Fibroblast of pulmonary artery (primary cell): ENCODE results near the gene ANO2.

Experiments
- DNase-seq: peaks from one replicate; pipeline ENCODE4 v3.0.0-alpha.2; 2010; ENCODE audit warnings: low read depth
- H3K4me3 ChIP-seq: replicated peaks from 2 replicates; pipeline ENCODE4 v1.5.1; 2011; ENCODE audit warnings: low read depth, mild to moderate bottlenecking, control low read depth, low read length, moderate library complexity
- TF ChIP-seq, protein P1 (sequence below): IDR thresholded peaks from 2 replicates; pipeline ENCODE4 v1.5.1; 2011; ENCODE audit warnings: mild to moderate bottlenecking, control low read depth, low read length, inconsistent platforms; ENCODE audit errors: missing control alignments

ANO2 gene

DNA sequence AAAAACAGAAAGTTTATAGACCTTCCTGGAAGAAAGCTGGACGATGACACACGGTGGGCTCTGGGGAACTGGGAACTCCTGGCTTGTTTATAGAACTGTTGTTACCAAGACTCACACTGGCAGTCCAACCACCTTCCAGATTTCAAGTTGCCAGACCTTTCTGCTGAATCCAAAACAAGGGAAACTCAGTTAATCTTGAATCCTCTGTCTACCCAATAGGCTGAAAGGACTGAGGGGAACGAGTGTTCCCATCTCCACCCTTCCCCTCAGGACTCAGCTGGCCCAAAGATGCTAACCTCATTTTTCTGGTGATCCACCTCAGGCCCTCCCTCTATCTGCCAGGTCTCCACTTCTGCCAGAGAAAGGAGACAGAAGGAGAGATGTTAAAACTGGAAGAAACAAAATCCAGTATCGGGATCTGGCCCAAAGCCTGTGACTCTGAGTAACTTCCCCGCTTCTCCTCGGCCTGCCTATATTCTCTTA is 231.4 kb downstream of the ANO2 start:
- no peak for DNase-seq
- TF ChIP-seq, protein P1, sequence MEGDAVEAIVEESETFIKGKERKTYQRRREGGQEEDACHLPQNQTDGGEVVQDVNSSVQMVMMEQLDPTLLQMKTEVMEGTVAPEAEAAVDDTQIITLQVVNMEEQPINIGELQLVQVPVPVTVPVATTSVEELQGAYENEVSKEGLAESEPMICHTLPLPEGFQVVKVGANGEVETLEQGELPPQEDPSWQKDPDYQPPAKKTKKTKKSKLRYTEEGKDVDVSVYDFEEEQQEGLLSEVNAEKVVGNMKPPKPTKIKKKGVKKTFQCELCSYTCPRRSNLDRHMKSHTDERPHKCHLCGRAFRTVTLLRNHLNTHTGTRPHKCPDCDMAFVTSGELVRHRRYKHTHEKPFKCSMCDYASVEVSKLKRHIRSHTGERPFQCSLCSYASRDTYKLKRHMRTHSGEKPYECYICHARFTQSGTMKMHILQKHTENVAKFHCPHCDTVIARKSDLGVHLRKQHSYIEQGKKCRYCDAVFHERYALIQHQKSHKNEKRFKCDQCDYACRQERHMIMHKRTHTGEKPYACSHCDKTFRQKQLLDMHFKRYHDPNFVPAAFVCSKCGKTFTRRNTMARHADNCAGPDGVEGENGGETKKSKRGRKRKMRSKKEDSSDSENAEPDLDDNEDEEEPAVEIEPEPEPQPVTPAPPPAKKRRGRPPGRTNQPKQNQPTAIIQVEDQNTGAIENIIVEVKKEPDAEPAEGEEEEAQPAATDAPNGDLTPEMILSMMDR: no peak
- no peak overlapping the region for H3K4me3 ChIP-seq

DNA sequence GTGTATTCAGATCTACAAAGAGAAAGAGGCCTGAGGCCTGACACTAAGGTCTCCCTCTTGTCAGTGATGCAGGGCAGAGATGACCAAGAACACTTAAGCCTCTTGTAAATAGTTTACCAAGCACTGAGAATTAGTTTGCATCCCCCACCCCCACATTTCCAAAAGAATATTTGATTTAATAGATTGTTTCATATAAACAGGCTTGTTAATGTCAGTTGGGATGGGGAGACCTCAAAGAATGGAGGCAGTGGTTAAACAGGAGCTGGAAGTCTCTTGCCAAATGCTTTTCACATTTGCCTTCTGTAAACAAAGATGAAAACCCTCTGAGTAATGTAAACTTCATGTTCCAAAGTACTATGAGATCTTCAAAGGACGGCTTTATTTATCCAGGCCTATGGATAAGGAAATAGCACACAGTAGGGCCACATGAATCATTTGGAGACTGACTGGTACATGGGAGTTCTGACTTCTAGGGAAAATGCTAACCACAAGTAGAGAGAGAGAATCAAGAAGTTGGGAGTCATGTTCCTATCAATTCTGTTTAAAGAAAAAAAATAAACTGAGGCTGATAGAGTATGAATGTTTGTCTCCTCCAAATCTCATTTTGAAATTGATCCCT is 234.7 kb downstream of the ANO2 start:
- DNase-seq: no peak
- TF ChIP-seq, protein P1: no peak
- no peak overlapping the region for H3K4me3 ChIP-seq

DNA sequence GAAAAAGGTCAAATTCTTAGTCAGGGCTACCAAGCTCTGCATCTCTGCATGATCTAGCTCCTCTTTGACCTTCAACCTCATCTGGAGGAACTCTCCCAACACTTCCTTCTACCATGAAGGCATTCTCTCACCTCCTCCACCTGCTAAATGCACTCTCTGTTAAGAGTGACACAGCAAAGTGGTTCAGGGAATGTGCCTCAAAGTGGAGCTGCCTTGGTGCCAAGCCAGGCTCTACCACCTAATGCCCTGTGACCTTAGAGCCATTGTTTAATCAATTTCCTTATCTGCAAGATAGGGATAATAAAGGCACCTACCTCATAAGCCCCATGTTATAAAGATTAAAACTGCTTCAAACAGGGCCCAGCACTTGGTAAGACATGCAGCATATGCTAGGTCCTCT is 236.7 kb downstream of the ANO2 start:
- no peak overlapping the region for H3K4me3 ChIP-seq
- DNase-seq: no peak
- TF ChIP-seq, protein P1: no peak

DNA sequence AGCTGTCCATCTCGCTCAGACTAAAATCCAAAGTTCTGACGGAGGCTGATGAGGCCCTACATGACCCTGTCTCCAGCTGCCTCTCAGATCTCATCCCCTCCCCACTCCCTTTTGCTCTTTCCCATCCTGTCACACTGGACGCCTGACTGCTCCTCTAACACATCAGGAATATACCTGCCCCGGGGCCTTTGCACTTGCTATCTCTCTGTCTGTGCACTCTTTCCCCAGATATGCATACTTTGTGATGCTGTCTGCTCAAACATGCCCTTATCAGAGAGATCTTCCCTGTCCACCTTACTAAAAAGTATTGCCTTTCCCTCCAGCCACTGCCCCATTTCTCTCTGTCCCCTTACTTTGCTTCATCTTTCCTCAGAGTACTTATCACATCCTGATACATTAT is 238.8 kb downstream of the ANO2 start:
- DNase-seq: no peak
- TF ChIP-seq, protein P1: no peak
- H3K4me3 ChIP-seq: no peak overlapping the region

DNA sequence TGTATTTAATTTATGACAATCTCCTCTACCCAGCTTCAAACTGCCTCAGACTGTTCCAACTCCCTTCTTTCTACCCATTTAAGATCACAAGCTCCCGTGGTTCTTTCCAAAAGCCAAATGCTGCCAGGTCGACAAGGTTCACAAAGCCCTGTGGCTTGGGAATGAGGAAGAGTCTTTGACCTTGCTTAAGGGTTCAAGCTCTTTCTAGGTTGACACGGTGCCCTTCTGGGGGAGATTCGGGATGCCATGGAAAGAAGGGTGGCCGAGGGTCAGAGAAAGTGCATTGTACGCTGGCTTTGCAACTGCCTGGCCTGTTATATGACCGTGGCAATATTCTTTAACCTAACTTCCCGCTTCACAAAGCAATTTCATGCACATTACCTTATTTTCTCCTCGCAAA is 239.3 kb downstream of the ANO2 start:
- no peak for DNase-seq
- H3K4me3 ChIP-seq: no peak overlapping the region
- TF ChIP-seq, protein P1: no peak

DNA sequence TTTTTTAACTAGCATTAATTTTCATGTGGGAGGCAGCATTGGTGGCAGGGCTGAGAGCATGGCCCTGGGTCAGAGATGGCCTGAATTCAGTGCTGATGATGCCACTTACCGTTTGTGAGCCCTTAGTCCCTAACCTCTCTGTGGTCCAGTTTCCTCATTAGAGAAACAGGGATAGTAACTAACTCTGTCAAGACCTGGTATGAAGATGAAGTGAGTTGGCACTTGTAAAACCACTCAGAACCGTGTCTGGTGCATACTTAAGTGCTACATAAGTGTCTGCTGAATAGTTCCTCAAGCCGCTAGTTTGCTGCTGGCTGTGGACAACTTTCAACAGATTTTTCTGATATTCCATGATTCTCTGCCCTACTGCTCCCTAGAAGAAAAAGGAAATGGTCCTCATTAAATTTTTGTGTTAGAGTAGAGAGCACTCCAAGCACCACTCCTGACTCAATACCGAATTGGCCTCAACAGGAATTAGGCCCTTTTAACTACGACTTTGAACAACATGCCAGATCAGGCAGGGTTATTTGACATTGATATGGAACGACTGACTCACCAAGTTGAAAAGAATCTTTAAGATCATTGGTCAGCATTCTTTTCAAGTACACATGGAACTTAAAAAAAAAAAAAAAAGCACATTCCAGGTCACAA is 250.2 kb downstream of the ANO2 start:
- no peak overlapping the region for H3K4me3 ChIP-seq
- TF ChIP-seq, protein P1: no peak
- DNase-seq: no peak

DNA sequence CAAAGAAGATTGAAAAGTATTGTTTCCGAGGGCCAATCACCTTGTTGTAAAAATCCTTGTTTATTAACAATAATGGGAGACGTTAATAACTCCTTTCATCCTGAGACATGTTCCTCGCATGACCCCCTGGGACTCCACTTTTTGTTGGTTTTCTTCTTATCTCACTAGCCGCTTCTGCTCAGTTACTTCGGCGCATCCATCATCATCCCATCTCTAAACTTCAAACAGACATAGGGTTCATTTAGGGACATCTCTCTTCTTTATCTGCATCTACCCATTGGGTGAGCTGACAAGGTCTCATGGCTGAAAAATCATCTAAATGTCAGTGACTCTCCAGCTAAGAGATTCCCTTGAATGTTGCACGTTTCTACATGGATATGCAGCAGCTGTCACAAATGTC is 252.2 kb downstream of the ANO2 start:
- H3K4me3 ChIP-seq: no peak overlapping the region
- no peak for DNase-seq
- TF ChIP-seq, protein P1: no peak
